GM19468 (cell line): ENCODE results near the gene RASAL3.

ENCODE experiments used
- ATAC-seq: cut with Tn5 transposase; IDR thresholded peaks from one replicate; pipeline ENCODE4 v1.9.1; 2021; ENCODE audit warnings: mild to moderate bottlenecking, moderate library complexity, moderate number of reproducible peaks; ENCODE audit not compliant: unreplicated experiment; ENCODE audit errors: extremely low read depth

The RASAL3 gene

GRCh38 chr19:15450528-15450890 is 13.8 kb downstream of the RASAL3 start:
- ATAC-seq = no peak

GRCh38 chr19:15449620-15450527 is 14.5 kb downstream of the RASAL3 start, which contains the start of gene WIZ:
WIZ (minus strand) TSS chr19:15449956; CDS start chr19:15448307, 1,649 bp downstream.
- ATAC-seq = no peak

GRCh38 chr19:15448778-15449619 is 15.3 kb downstream of the RASAL3 start:
- no peak for ATAC-seq

- ATAC-seq = no peak
These were observed 16.1 kb downstream of the RASAL3 start for GRCh38 chr19:15448044-15448777.

- no peak for ATAC-seq
These were observed 17.3 kb downstream of the RASAL3 start for GRCh38 chr19:15447057-15447456.

- ATAC-seq = no peak
These were observed 18.5 kb downstream of the RASAL3 start for GRCh38 chr19:15445807-15446376.

- no peak for ATAC-seq
These were observed 19.1 kb downstream of the RASAL3 start for GRCh38 chr19:15445227-15445605.

- no peak for ATAC-seq
These were observed 19.7 kb downstream of the RASAL3 start for GRCh38 chr19:15444505-15445226.

- no peak for ATAC-seq
These were observed 20.5 kb downstream of the RASAL3 start for GRCh38 chr19:15443838-15444237.

GRCh38 chr19:15443325-15443724 is 21.0 kb downstream of the RASAL3 start:
- no peak for ATAC-seq

- no peak for ATAC-seq
These were observed 22.0 kb downstream of the RASAL3 start for GRCh38 chr19:15442142-15442920.

GRCh38 chr19:15441317-15441716 is 23.0 kb downstream of the RASAL3 start:
- ATAC-seq = no peak

GRCh38 chr19:15439821-15440641 is 24.3 kb downstream of the RASAL3 start:
- no peak for ATAC-seq

GRCh38 chr19:15439078-15439799 is 25.1 kb downstream of the RASAL3 start:
- ATAC-seq = no peak

GRCh38 chr19:15438577-15438976 is 25.8 kb downstream of the RASAL3 start:
- ATAC-seq = no peak

GRCh38 chr19:15438124-15438496 is 26.2 kb downstream of the RASAL3 start:
- ATAC-seq = no peak

- no peak for ATAC-seq
These were observed 26.8 kb downstream of the RASAL3 start for GRCh38 chr19:15437355-15438123.
